Parathyroid adenoma (tissue), 2 donors: ENCODE results near the gene ANKRD37.
A peak's percentile ranks its signal among the peaks of the same experiment; 100 is the strongest.

ENCODE experiments used
- H2AFZ ChIP-seq: fragments of 300-600 bp; sonication (generic); one replicate; pipeline ENCODE4 v1.7.0; 2017; ENCODE audit warnings: antibody characterized with exemption, mild to moderate bottlenecking
- H3K27ac ChIP-seq: fragments of 300-600 bp; sonication (generic); one replicate; pipeline ENCODE4 v1.7.0; 2017
- H3K27me3 ChIP-seq: fragments of 300-600 bp; sonication (generic); one replicate; pipeline ENCODE4 v1.7.0; 2017; ENCODE audit warnings: low read length; ENCODE audit not compliant: control insufficient read depth, insufficient read depth
- H3K36me3 ChIP-seq: fragments of 300-600 bp; sonication (generic); one replicate; pipeline ENCODE4 v1.7.0; 2017; ENCODE audit warnings: low read length; ENCODE audit not compliant: control insufficient read depth, insufficient read depth
- H3K4me1 ChIP-seq: fragments of 300-600 bp; sonication (generic); one replicate; pipeline ENCODE4 v1.7.0; 2017; ENCODE audit warnings: control low read depth
- H3K4me2 ChIP-seq: fragments of 300-600 bp; sonication (generic); one replicate; pipeline ENCODE4 v1.7.0; 2017; ENCODE audit warnings: low read length
- H3K4me3 ChIP-seq: fragments of 300-600 bp; sonication (generic); one replicate; pipeline ENCODE4 v1.7.0; 2017; ENCODE audit warnings: low read depth, low read length
- H3K79me2 ChIP-seq: fragments of 300-600 bp; sonication (generic); one replicate; pipeline ENCODE4 v1.7.0; 2017; ENCODE audit warnings: control low read depth
- H3K9ac ChIP-seq: fragments of 300-600 bp; sonication (generic); one replicate; pipeline ENCODE4 v1.7.0; 2017; ENCODE audit warnings: mild to moderate bottlenecking
- H3K9me3 ChIP-seq: fragments of 300-600 bp; sonication (generic); one replicate; pipeline ENCODE4 v1.7.0; 2017; ENCODE audit warnings: low read length; ENCODE audit not compliant: control insufficient read depth
- CTCF ChIP-seq: fragments of 300-600 bp; sonication (generic); IDR thresholded peaks from one replicate; pipeline ENCODE4 v1.7.0; 2017; ENCODE audit warnings: antibody characterized with exemption, mild to moderate bottlenecking
- donor health status: primary hyperparathyroidism.

ANKRD37 gene

GRCh38 chr4:185421366-185422124 lies 24.9 kb downstream of the ANKRD37 start:
- Histone ChIP-seq H3K36me3 (no peaks in the 10 kb centered on the region), H3K4me2 (no peak overlapping the region), H2AFZ (no peak overlapping the region), H3K4me3 (no peak overlapping the region), H3K9me3 (no peaks in the 10 kb centered on the region), H3K4me1 (peaks cover 3% of the 10 kb centered on the region), H3K9ac (no peak overlapping the region), H3K27me3 (no peaks in the 10 kb centered on the region), H3K27ac (no peak overlapping the region), H3K79me2 (peaks cover 10% of the 10 kb centered on the region)
- no peak for TF ChIP-seq CTCF

GRCh38 chr4:185424905-185425646 lies 28.4 kb downstream of the ANKRD37 start:
- Histone ChIP-seq H3K4me1 (peaks cover 3% of the 10 kb centered on the region), H3K9me3 (no peaks in the 10 kb centered on the region), H3K27ac (peak overlapping the region; percentile 97), H3K79me2 (peaks cover 10% of the 10 kb centered on the region), H3K4me3 (peak overlapping the region; percentile 98), H3K36me3 (no peaks in the 10 kb centered on the region), H3K27me3 (no peaks in the 10 kb centered on the region), H3K4me2 (peak overlapping the region; percentile 83), H3K9ac (peak overlapping the region; percentile 87), H2AFZ (peak overlapping the region; percentile 94)
- no peak for TF ChIP-seq CTCF

- H3K27me3 ChIP-seq: no peaks in the 10 kb centered on the region
- H3K27ac ChIP-seq: peak within 1 kb of the TSS; percentile 97
- H3K9me3 ChIP-seq: no peaks in the 10 kb centered on the region
- H2AFZ ChIP-seq: peak within 1 kb of the TSS; percentile 94
- TF ChIP-seq CTCF: no peak
- peaks cover 10% of the 10 kb centered on the region for H3K79me2 ChIP-seq
- H3K4me3 ChIP-seq: peak within 1 kb of the TSS; percentile 98
- H3K36me3 ChIP-seq: no peaks in the 10 kb centered on the region
- peak within 1 kb of the TSS; percentile 83 for H3K4me2 ChIP-seq
- H3K9ac ChIP-seq: peak within 1 kb of the TSS; percentile 87
- peaks cover 3% of the 10 kb centered on the region for H3K4me1 ChIP-seq
Measured at GRCh38 chr4:185425647-185426352, 29.2 kb downstream of the ANKRD37 start, which contains the start of gene UFSP2. TSS of gene UFSP2 (minus strand) at chr4:185425964. CDS start at chr4:185425868, 96 bp downstream.

GRCh38 chr4:185426960-185427688 lies 30.5 kb downstream of the ANKRD37 start:
- no peak for TF ChIP-seq CTCF
- Histone ChIP-seq H3K9ac (no peak overlapping the region), H3K4me1 (peaks cover 3% of the 10 kb centered on the region), H3K27me3 (no peaks in the 10 kb centered on the region), H3K4me2 (no peak overlapping the region), H3K36me3 (no peaks in the 10 kb centered on the region), H2AFZ (no peak overlapping the region), H3K79me2 (peaks cover 10% of the 10 kb centered on the region), H3K27ac (no peak overlapping the region), H3K4me3 (no peak overlapping the region), H3K9me3 (no peaks in the 10 kb centered on the region)
